Neural progenitor cell (in vitro differentiated cells): ENCODE results near the gene HLA-DQB2. TPM values are rescaled to one million over a fixed set of nuclear protein-coding genes. Genes with fewer than 3 reads are reported as not detected.

Experiments
- DNase-seq: peaks from one replicate; pipeline ENCODE4 v3.0.0-alpha.2; 2016; ENCODE audit warnings: low spot score
- H2AFZ ChIP-seq: fragments of 200-600 bp; sonication (generic); replicated peaks from 2 replicates; pipeline ENCODE4 v1.6.1; 2016; ENCODE audit warnings: antibody characterized with exemption
- H3F3A ChIP-seq: fragments of 200-600 bp; sonication (generic); 2 replicates; pipeline ENCODE4 v1.6.1; 2016; ENCODE audit warnings: antibody characterized with exemption, low read depth
- H3K27ac ChIP-seq: fragments of 200-600 bp; sonication (generic); 2 replicates; pipeline ENCODE4 v1.5.1; 2016; ENCODE audit warnings: mild to moderate bottlenecking
- H3K27me3 ChIP-seq: fragments of 200-600 bp; sonication (generic); 2 replicates; pipeline ENCODE4 v1.6.1; 2016; ENCODE audit warnings: mild to moderate bottlenecking, moderate library complexity
- H3K36me3 ChIP-seq: fragments of 200-600 bp; sonication (generic); 2 replicates; pipeline ENCODE4 v1.5.1; 2016
- H3K4me1 ChIP-seq: fragments of 200-600 bp; sonication (generic); 2 replicates; pipeline ENCODE4 v1.6.1; 2016; ENCODE audit warnings: mixed run types
- H3K4me2 ChIP-seq: fragments of 200-600 bp; sonication (generic); 2 replicates; pipeline ENCODE4 v1.6.1; 2016
- H3K4me3 ChIP-seq: fragments of 200-600 bp; sonication (generic); 2 replicates; pipeline ENCODE4 v1.5.1; 2016
- H3K79me2 ChIP-seq: fragments of 200-600 bp; sonication (generic); 2 replicates; pipeline ENCODE4 v1.6.1; 2016; ENCODE audit warnings: low read depth
- H3K9ac ChIP-seq: fragments of 200-600 bp; sonication (generic); 2 replicates; pipeline ENCODE4 v1.6.1; 2016
- H3K9me3 ChIP-seq: fragments of 200-600 bp; sonication (generic); 2 replicates; pipeline ENCODE4 v1.5.1; 2016; ENCODE audit warnings: low read depth
- H4K20me1 ChIP-seq: fragments of 200-600 bp; sonication (generic); 2 replicates; pipeline ENCODE4 v1.6.1; 2016; ENCODE audit warnings: low read depth
- H3K27ac Mint-ChIP-seq: 3 replicates; pipeline ENCODE4 v1.8.0; 2021; ENCODE audit warnings: mixed read lengths
- H3K27me3 Mint-ChIP-seq: 2 replicates; pipeline ENCODE4 v1.8.0; 2022; ENCODE audit warnings: low read depth, mild to moderate bottlenecking, inconsistent platforms, moderate library complexity, mixed read lengths; ENCODE audit not compliant: insufficient read depth
- H3K36me3 Mint-ChIP-seq: 3 replicates; pipeline ENCODE4 v1.8.0; 2021; ENCODE audit warnings: mixed read lengths
- H3K4me1 Mint-ChIP-seq: 3 replicates; pipeline ENCODE4 v1.8.0; 2021; ENCODE audit warnings: mixed read lengths
- H3K4me3 Mint-ChIP-seq: 3 replicates; pipeline ENCODE4 v1.8.0; 2021; ENCODE audit warnings: mild to moderate bottlenecking, moderate library complexity, mixed read lengths
- H3K9me3 Mint-ChIP-seq: 3 replicates; pipeline ENCODE4 v1.8.0; 2020; ENCODE audit warnings: mixed read lengths
- EZH2 ChIP-seq: fragments of 200-600 bp; sonication (generic); IDR thresholded peaks from 2 replicates; pipeline ENCODE4 v1.6.1; 2017; ENCODE audit warnings: antibody characterized with exemption, mild to moderate bottlenecking, moderate library complexity
- EZH2phosphoT487 ChIP-seq: fragments of 200-600 bp; sonication (generic); IDR thresholded peaks from 2 replicates; pipeline ENCODE4 v1.6.1; 2017; ENCODE audit warnings: antibody characterized with exemption
- microRNA-seq: library from miRNA; unstranded; fragments of <30 nt; microRNA quantifications from one replicate; pipeline ENCODE4, GENCODE V29; 2016
- small RNA-seq: library from RNA; depleted of rRNA; stranded (forward); fragments of <200 nt; gene quantifications from one replicate; pipeline ENCODE3, GENCODE V24; 2015
- total RNA-seq: library from RNA; depleted of rRNA; stranded (reverse); fragments of >200 nt; gene quantifications from 2 replicates; pipeline ENCODE4 v1.2.3, GENCODE V29; 2015; ENCODE audit warnings: low replicate concordance
- TF ChIP-seq, protein P1 (sequence below): fragments of 200-600 bp; sonication (generic); IDR thresholded peaks from 2 replicates; pipeline ENCODE4 v1.5.1; 2017; ENCODE audit warnings: antibody characterized with exemption, mild to moderate bottlenecking

Gene HLA-DQB2
- total RNA-seq, 1 donor from 2014 or later, result not detected

DNA sequence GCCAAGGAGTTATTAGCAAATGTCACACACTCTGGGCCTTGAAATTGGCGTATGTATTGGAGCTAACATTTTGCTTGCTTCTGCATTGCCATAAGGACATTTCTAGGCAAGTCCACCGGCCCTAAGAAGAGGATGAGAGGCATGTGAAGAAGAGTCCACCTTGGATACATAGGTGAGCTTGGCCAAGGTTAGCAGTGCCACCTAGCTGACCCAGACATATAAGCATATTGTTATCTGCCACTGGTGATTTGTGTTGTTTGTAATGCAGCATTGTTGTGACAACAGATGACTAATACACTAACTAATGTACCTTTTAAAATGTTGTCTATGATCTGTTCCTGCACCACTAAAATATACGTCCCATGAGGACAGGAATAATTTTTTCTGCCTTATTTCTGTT, 46.9 kb downstream of the HLA-DQB2 start:
- Mint-ChIP-seq H3K4me3 (no peak overlapping the region), H3K4me1 (no peaks in the 10 kb centered on the region), H3K36me3 (no peaks in the 10 kb centered on the region), H3K27me3 (peaks cover 3% of the 10 kb centered on the region), H3K27ac (no peak overlapping the region), H3K9me3 (no peaks in the 10 kb centered on the region)
- Histone ChIP-seq H3K4me2 (no peak overlapping the region), H3K36me3 (no peaks in the 10 kb centered on the region), H3K79me2 (no peaks in the 10 kb centered on the region), H4K20me1 (no peaks in the 10 kb centered on the region), H3K9ac (no peak overlapping the region), H3K4me3 (no peak overlapping the region), H2AFZ (no peak overlapping the region), H3K9me3 (no peaks in the 10 kb centered on the region), H3K4me1 (no peaks in the 10 kb centered on the region), H3K27me3 (no peaks in the 10 kb centered on the region), H3F3A (no peaks in the 10 kb centered on the region), H3K27ac (no peak overlapping the region)
- TF ChIP-seq EZH2phosphoT487, result no peak
- TF ChIP-seq, protein P1, sequence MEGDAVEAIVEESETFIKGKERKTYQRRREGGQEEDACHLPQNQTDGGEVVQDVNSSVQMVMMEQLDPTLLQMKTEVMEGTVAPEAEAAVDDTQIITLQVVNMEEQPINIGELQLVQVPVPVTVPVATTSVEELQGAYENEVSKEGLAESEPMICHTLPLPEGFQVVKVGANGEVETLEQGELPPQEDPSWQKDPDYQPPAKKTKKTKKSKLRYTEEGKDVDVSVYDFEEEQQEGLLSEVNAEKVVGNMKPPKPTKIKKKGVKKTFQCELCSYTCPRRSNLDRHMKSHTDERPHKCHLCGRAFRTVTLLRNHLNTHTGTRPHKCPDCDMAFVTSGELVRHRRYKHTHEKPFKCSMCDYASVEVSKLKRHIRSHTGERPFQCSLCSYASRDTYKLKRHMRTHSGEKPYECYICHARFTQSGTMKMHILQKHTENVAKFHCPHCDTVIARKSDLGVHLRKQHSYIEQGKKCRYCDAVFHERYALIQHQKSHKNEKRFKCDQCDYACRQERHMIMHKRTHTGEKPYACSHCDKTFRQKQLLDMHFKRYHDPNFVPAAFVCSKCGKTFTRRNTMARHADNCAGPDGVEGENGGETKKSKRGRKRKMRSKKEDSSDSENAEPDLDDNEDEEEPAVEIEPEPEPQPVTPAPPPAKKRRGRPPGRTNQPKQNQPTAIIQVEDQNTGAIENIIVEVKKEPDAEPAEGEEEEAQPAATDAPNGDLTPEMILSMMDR, result no peak
- TF ChIP-seq EZH2, result no peak
- no peak for DNase-seq

- H3K27ac ChIP-seq, result no peak overlapping the region
- no peaks in the 10 kb centered on the region for H3K4me1 Mint-ChIP-seq
- no peak overlapping the region for H3K9ac ChIP-seq
- no peaks in the 10 kb centered on the region for H3K36me3 Mint-ChIP-seq
- H3K27ac Mint-ChIP-seq, result no peak overlapping the region
- H3K36me3 ChIP-seq, result no peaks in the 10 kb centered on the region
- no peaks in the 10 kb centered on the region for H3F3A ChIP-seq
- H3K27me3 ChIP-seq, result no peaks in the 10 kb centered on the region
- H3K4me3 ChIP-seq, result no peak overlapping the region
- no peaks in the 10 kb centered on the region for H3K27me3 Mint-ChIP-seq
- no peaks in the 10 kb centered on the region for H3K9me3 Mint-ChIP-seq
- TF ChIP-seq, protein P1, result no peak
- TF ChIP-seq EZH2 (no peak), EZH2phosphoT487 (no peak)
- H3K4me3 Mint-ChIP-seq, result no peak overlapping the region
- DNase-seq, result no peak
- no peaks in the 10 kb centered on the region for H3K4me1 ChIP-seq
- H3K4me2 ChIP-seq, result no peak overlapping the region
- no peaks in the 10 kb centered on the region for H3K79me2 ChIP-seq
- H4K20me1 ChIP-seq, result no peaks in the 10 kb centered on the region
- no peaks in the 10 kb centered on the region for H3K9me3 ChIP-seq
- no peak overlapping the region for H2AFZ ChIP-seq
Measured at GRCh38 chr6:32713241-32713640, 50.1 kb downstream of the HLA-DQB2 start.

GRCh38 chr6:32709625-32710024, 53.7 kb downstream of the HLA-DQB2 start:
- Histone ChIP-seq H3K9me3 (no peaks in the 10 kb centered on the region), H3K9ac (no peak overlapping the region), H3K4me1 (no peaks in the 10 kb centered on the region), H2AFZ (no peak overlapping the region), H3K4me3 (no peak overlapping the region), H3K27ac (no peak overlapping the region), H4K20me1 (no peaks in the 10 kb centered on the region), H3K27me3 (no peaks in the 10 kb centered on the region), H3K4me2 (no peak overlapping the region), H3K36me3 (no peaks in the 10 kb centered on the region), H3K79me2 (no peaks in the 10 kb centered on the region), H3F3A (no peaks in the 10 kb centered on the region)
- peaks cover 2% of the 10 kb centered on the region for H3K9me3 Mint-ChIP-seq
- TF ChIP-seq, protein P1, result no peak
- TF ChIP-seq EZH2phosphoT487 (no peak), EZH2 (no peak)
- H3K27ac Mint-ChIP-seq, result no peak overlapping the region
- DNase-seq, result no peak
- H3K36me3 Mint-ChIP-seq, result no peaks in the 10 kb centered on the region
- no peak overlapping the region for H3K4me3 Mint-ChIP-seq
- no peaks in the 10 kb centered on the region for H3K27me3 Mint-ChIP-seq
- no peaks in the 10 kb centered on the region for H3K4me1 Mint-ChIP-seq

Small RNA genes within 50 kb of the gene (microRNA-seq; reads per million reads assigned to microRNA genes)
- gene MIR3135B, result not detected

Small RNA genes within 50 kb of the gene (small RNA-seq; reads per million reads assigned to genes)
- not detected for gene MIR3135B

Other genes with a start within 250 kb of the HLA-DQB2 start
- gene HLA-DRB5, start 233.2 kb downstream of the HLA-DQB2 start, total RNA-seq, result 2.2 and 3.4 TPM in 2 replicates
- 4.7 and 15.1 TPM in 2 replicates for gene HLA-DRB1, start 173.7 kb downstream of the HLA-DQB2 start, total RNA-seq
- gene HLA-DQA1, start 126.1 kb downstream of the HLA-DQB2 start, total RNA-seq, result not detected in 2 replicates
- gene HLA-DQB1, start 96.9 kb downstream of the HLA-DQB2 start, total RNA-seq, result 4.7 and 6.6 TPM in 2 replicates
- not detected in 2 replicates for gene HLA-DQA2, start 22.1 kb downstream of the HLA-DQB2 start, total RNA-seq
- gene HLA-DOB, start 53.5 kb upstream of the HLA-DQB2 start, total RNA-seq, result 2.6 TPM in 1 of 2 replicates, not detected in the other
- 2.8 and 2.9 TPM in 2 replicates for gene TAP2, start 75.2 kb upstream of the HLA-DQB2 start, total RNA-seq
- 2.0 and 2.2 TPM in 2 replicates for gene PSMB8, start 80.5 kb upstream of the HLA-DQB2 start, total RNA-seq
- gene TAP1, start 90.2 kb upstream of the HLA-DQB2 start, total RNA-seq, result 6.2 and 6.5 TPM in 2 replicates
- not detected in 2 replicates for gene PSMB9, start 90.7 kb upstream of the HLA-DQB2 start, total RNA-seq
- 4.3 and 4.5 TPM in 2 replicates for gene HLA-DMB, start 177.5 kb upstream of the HLA-DQB2 start, total RNA-seq
- gene HLA-DMA, start 189.6 kb upstream of the HLA-DQB2 start, total RNA-seq, result 5.1 and 11.9 TPM in 2 replicates
- 202 and 211 TPM in 2 replicates for gene BRD2, start 205.1 kb upstream of the HLA-DQB2 start, total RNA-seq
- gene HLA-DOA, start 246.1 kb upstream of the HLA-DQB2 start, total RNA-seq, result 38.0 and 52.2 TPM in 2 replicates